Lower lobe of right lung (tissue), 2 donors: ENCODE results near the gene ELMO2. TPM values are rescaled to one million over a fixed set of nuclear protein-coding genes. Genes with fewer than 3 reads are reported as not detected.

Experiments used
- ATAC-seq, 2 donors: fragments of 200-7000 bp; cut with Tn5 transposase; one replicate each; pipeline ENCODE4 v1.9.1; 2020 to 2022; ENCODE audit warnings: mild to moderate bottlenecking in 2 of 2, moderate library complexity in 2 of 2
- DNase-seq: peaks from one replicate; pipeline ENCODE4 v3.0.0-alpha.2; 2020
- H3K27ac ChIP-seq: fragments of 200-600 bp; one replicate; pipeline ENCODE4 v1.8.0; 2022
- H3K27me3 ChIP-seq: fragments of 200-600 bp; one replicate; pipeline ENCODE4 v1.8.0; 2022; ENCODE audit warnings: low read depth
- H3K36me3 ChIP-seq: fragments of 200-600 bp; one replicate; pipeline ENCODE4 v1.8.0; 2022; ENCODE audit warnings: mild to moderate bottlenecking
- H3K4me1 ChIP-seq: fragments of 200-600 bp; one replicate; pipeline ENCODE4 v1.8.0; 2022
- H3K4me3 ChIP-seq: fragments of 200-600 bp; one replicate; pipeline ENCODE4 v1.8.0; 2022; ENCODE audit warnings: mild to moderate bottlenecking
- H3K9me3 ChIP-seq: fragments of 200-600 bp; one replicate; pipeline ENCODE4 v1.8.0; 2022
- intact Hi-C: fragments of 100-400 bp; cut with DNase I; formaldehyde crosslinking; loops from one replicate; pipeline ENCODE4 v1.11.0; 2022
- total RNA-seq: library from RNA; stranded (reverse); fragmentation: NEBNext Ultra II Directional; extraction: Animal tissue kit (Norgen Biotek cat#: 25700); gene quantifications from one replicate; pipeline ENCODE4 v1.2.1, GENCODE V29; 2021
- TF ChIP-seq, protein P1 (sequence below): fragments of 200-600 bp; IDR thresholded peaks from one replicate; pipeline ENCODE4 v1.8.0; 2022; ENCODE audit warnings: antibody characterized with exemption, mild to moderate bottlenecking
- donor health status: DM: no; HTN: yes; CAD: no; lungs with severe emphysema.

ELMO2 gene
- total RNA-seq, 1 donor from 2014 or later = 61.9 TPM

DNA sequence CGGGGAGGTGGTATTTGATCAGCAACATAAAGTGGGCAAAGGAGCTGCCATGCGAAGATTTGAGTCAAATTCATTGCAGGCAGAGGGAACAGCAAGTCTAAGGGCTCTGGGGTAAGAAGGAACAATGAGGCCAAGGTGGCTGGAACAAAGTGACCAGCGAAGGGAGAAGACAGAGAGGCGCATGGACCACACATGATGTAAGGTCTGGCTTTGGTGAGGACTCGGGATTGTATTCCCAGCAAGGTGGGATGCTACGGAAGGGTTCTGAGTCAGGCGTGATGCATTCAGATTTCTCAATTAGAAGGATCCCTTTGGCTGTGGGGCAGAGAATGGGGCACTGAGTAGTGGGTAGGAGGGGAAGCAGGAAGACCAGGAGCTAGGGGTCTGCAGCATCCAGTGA lies 67.4 kb downstream of the ELMO2 start:
- Histone ChIP-seq H3K27me3 (peaks cover 81% of the 10 kb centered on the region), H3K36me3 (no peaks in the 10 kb centered on the region), H3K4me1 (peaks cover 15% of the 10 kb centered on the region), H3K27ac (no peak overlapping the region), H3K9me3 (no peaks in the 10 kb centered on the region), H3K4me3 (no peak overlapping the region)
- DNase-seq = no peak
- no peak for ATAC-seq
- TF ChIP-seq, protein P1, sequence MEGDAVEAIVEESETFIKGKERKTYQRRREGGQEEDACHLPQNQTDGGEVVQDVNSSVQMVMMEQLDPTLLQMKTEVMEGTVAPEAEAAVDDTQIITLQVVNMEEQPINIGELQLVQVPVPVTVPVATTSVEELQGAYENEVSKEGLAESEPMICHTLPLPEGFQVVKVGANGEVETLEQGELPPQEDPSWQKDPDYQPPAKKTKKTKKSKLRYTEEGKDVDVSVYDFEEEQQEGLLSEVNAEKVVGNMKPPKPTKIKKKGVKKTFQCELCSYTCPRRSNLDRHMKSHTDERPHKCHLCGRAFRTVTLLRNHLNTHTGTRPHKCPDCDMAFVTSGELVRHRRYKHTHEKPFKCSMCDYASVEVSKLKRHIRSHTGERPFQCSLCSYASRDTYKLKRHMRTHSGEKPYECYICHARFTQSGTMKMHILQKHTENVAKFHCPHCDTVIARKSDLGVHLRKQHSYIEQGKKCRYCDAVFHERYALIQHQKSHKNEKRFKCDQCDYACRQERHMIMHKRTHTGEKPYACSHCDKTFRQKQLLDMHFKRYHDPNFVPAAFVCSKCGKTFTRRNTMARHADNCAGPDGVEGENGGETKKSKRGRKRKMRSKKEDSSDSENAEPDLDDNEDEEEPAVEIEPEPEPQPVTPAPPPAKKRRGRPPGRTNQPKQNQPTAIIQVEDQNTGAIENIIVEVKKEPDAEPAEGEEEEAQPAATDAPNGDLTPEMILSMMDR = no peak
- intact Hi-C loops = no loop called here

DNA sequence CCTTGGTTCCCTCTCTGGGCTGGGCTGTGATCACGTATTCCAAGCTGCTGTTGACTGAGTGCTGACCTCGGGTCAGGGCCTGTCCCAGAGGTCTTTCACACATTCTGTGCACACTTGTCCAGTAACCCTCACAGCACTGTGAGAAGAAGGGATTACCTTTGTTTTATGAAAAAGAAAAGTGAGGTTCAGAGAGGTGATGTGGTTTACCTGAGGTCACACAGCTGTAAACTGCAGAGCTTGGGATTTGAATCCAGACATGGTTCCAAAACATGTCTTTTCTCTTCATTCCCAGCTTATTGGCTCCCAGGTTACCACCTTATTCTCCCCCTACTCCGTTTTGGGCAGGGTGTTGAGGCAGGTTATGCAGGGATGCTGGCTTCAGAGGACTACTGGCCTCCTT lies 69.7 kb downstream of the ELMO2 start:
- Histone ChIP-seq H3K4me3 (no peak overlapping the region), H3K27me3 (peaks cover 85% of the 10 kb centered on the region)

DNA sequence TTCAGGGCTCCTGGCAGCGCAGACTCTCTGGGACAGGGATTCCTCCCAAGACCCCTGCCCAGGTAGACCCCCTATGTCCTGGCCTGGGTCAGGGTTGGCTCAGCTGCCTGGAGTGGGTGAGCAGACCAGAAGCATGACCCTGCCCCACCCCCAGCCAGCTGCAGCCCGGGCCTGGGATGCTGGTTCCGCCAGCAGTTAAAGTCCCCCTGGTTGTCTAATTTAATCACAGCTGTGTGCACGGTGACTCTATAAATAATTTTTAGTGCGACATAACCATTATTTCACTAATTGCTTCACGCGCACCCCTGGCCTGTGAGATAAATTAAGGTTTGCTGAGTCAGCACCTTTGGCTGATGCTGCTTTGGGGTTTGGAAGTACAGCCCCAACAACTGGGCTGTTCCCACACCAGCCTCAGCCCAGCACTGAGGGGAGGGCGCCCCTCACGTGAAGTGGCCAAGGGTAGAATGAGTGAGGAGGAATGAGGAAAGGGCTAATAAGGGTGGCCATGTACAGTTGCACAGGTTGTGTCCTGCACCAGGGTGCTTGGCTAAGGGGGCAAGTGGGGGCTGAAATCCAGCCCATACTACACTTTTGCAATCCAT lies 72.0 kb downstream of the ELMO2 start:
- Histone ChIP-seq H3K27ac (no peak overlapping the region), H3K27me3 (peaks cover 79% of the 10 kb centered on the region), H3K4me1 (no peaks in the 10 kb centered on the region), H3K9me3 (no peaks in the 10 kb centered on the region), H3K36me3 (no peaks in the 10 kb centered on the region), H3K4me3 (no peak overlapping the region)
- intact Hi-C loops = no loop called here
- DNase-seq (no peak), ATAC-seq (no peak)
- TF ChIP-seq, protein P1 = no peak

More for the DNA sequence above, 69.7 kb downstream of the ELMO2 start:
- H3K4me1 ChIP-seq = no peaks in the 10 kb centered on the region
- H3K9me3 ChIP-seq = no peaks in the 10 kb centered on the region
- DNase-seq (no peak), ATAC-seq (no peak)
- TF ChIP-seq, protein P1 = no peak
- intact Hi-C loops = no loop called here
- H3K36me3 ChIP-seq = no peaks in the 10 kb centered on the region
- H3K27ac ChIP-seq = no peak overlapping the region

DNA sequence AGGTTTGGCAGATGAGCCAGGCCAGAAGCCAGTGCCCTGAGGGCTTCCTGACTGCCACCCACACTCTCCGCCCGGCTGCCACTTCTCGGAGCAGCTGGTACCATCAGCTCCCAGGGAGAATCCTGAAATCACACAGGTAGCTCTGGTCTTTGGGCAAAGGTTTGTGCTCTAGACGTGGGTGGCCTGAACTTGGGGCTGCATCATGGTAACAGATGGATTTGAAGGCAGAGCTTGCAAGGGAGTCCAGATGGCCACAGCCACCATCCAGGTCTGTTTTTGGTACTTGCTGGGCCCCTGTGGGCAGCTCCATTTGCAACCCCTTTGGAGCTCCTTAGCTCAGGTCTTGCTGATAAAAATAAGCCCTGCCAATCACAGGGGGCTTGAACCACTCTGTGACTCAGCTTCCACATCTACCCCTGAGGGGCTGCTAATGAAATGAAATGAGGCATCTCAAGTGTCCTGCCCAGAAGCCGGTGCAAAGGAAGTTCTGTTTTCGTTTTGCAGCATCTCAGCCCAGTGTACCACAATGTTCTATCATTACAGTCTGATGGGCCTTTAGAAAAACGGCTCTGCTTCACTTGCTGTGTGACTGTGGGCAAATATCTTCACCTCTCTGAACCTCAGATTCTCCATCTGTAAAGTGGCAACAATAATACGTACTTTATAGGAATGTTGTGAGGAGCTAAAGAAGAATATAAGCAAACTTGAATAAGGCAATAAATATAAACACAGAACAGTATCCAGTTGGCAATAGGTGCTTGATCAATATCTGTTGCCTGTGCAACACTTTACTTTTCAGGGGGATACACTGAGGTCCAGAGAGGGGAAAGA lies 73.0 kb downstream of the ELMO2 start:
- H3K9me3 ChIP-seq = no peaks in the 10 kb centered on the region
- H3K27me3 ChIP-seq = peaks cover 77% of the 10 kb centered on the region
- intact Hi-C loops = no loop called here
- TF ChIP-seq, protein P1 = no peak
- no peak overlapping the region for H3K4me3 ChIP-seq
- no peak for ATAC-seq
- H3K4me1 ChIP-seq = no peaks in the 10 kb centered on the region
- H3K27ac ChIP-seq = no peak overlapping the region
- no peaks in the 10 kb centered on the region for H3K36me3 ChIP-seq
- DNase-seq = no peak

DNA sequence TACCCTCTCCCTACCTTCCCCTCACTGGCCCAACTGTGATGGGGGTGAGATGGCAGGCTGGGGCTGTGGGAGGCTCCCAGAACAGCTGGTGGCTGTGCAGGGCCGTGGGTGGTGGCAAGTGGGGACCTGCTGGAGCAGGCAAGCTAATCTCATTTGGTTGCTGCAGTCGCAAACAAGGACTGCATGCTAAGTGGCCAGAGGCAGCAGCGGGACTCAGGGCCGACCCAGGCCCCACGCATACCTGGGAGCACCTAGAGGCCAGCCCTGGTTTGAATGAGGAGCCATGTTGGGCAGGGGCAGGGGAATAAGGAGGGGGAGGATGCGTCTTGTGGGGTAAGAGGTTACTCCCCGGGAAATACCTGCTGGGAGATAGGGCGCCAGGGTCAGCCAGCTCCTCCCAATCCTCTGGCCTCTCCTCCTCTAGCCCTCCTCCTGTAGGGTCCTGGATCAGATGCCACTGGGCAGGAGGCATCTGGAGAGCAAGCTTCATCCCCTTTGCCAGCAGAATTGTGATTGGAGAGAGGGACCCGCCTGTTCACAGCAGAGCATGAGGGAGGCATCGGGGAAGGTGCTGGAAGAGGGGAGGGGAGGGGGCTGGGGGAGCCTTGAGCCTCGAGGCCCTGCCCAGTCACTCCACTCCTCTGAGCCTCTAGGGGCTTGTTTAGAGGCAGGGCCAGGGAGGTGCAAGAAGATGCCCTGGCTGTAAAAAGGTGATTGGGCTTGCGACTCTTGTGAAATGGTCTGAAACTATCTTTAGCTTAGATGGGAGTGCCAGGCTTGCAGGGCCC lies 73.8 kb downstream of the ELMO2 start:
- DNase-seq = no peak
- no peak for ATAC-seq
- Histone ChIP-seq H3K36me3 (no peaks in the 10 kb centered on the region), H3K4me3 (no peak overlapping the region), H3K27me3 (peaks cover 74% of the 10 kb centered on the region), H3K4me1 (no peaks in the 10 kb centered on the region), H3K27ac (no peak overlapping the region), H3K9me3 (no peaks in the 10 kb centered on the region)
- intact Hi-C loops = no loop called here
- TF ChIP-seq, protein P1 = no peak
